Measurements from ENCODE around the gene FMO3.

- TF ChIP-seq EZH2 (IDR thresholded peaks at IDR 0.05; ENCODE audit: low read length, missing control alignments): no peak
- TF ChIP-seq CTCF (conservative IDR thresholded peaks at IDR 0.05 in 1 of 2, IDR thresholded peaks at IDR 0.05 in 1 of 2; ENCODE audit: low read depth in 1 of 2, low read length in 2 of 2): no peak
Observed at GRCh38 chr1:171109966-171110365, 19.3 kb downstream of the FMO3 start.
